GM12864 (cell line): ENCODE data around the gene NPRL2.

ENCODE experiments used
- DNase-seq: peaks from one replicate; pipeline ENCODE4 v3.0.0-alpha.2; 2011; ENCODE audit warnings: low read depth
- H3K4me3 ChIP-seq: 2 replicates; pipeline ENCODE4 v1.5.1; 2011; ENCODE audit warnings: mild to moderate bottlenecking, low read depth, low read length, control low read depth
- CTCF ChIP-seq: IDR thresholded peaks from 2 replicates; pipeline ENCODE4 v1.5.1; 2011; ENCODE audit warnings: low read depth, mild to moderate bottlenecking, moderate library complexity, low read length, control low read depth, inconsistent platforms; ENCODE audit errors: missing control alignments

NPRL2 gene

GRCh38 chr3:50298836-50299637, 51.5 kb downstream of the NPRL2 start, which contains the start of the genes HYAL3 and NAA80:
Gene HYAL3, minus strand, starts transcription at chr3:50299405. Its CDS starts 3,803 bp downstream, at chr3:50295602.
Gene NAA80, minus strand, starts transcription at chr3:50299405. Its CDS starts 1,942 bp downstream, at chr3:50297463.
- peak; percentile 96 for DNase-seq
- TF ChIP-seq CTCF, result peak; percentile 55
- peak within 1 kb of the TSS; percentile 75 for H3K4me3 ChIP-seq

- no peak for DNase-seq
- peak overlapping the region; percentile 75 for H3K4me3 ChIP-seq
- no peak for TF ChIP-seq CTCF
These were observed 52.5 kb downstream of the NPRL2 start for GRCh38 chr3:50297896-50298725.

- H3K4me3 ChIP-seq, result no peak overlapping the region
- no peak for TF ChIP-seq CTCF
- no peak for DNase-seq
These were observed 53.2 kb downstream of the NPRL2 start for GRCh38 chr3:50297384-50297775.
